CD8-positive, alpha-beta memory T cell (primary cell): ENCODE measurements around the gene KRT5. TPM values are rescaled to one million over a fixed set of nuclear protein-coding genes. Genes with fewer than 3 reads are reported as not detected.

Experiments used
- CTCF ChIA-PET: fragments of 350-600 bp; sonication (Branson Sonifier 250); formaldehyde crosslinking; loops from one replicate; lab custom pipeline; 2021; ENCODE audit warnings: antibody characterized with exemption; lab: Charles Lee
- POLR2A ChIA-PET: fragments of 350-600 bp; sonication (Branson Sonifier 250); formaldehyde crosslinking; loops from one replicate; lab custom pipeline; 2021; ENCODE audit warnings: antibody characterized with exemption; lab: Charles Lee
- DNase-seq, 5 donors: peaks; one replicate each; pipeline versions ENCODE4 v3.0.0 to v3.0.0-alpha.2; 2020 to 2022; ENCODE audit warnings: mixed read lengths in 1 of 5
- H3K27ac ChIP-seq: one replicate; pipeline ENCODE4 v1.7.0; 2013; ENCODE audit warnings: low read depth, mild to moderate bottlenecking, low read length, moderate library complexity
- H3K27me3 ChIP-seq: 2 replicates; pipeline ENCODE4 v1.7.0; 2013; ENCODE audit warnings: low read length, mild to moderate bottlenecking; ENCODE audit not compliant: insufficient read depth, poor library complexity, severe bottlenecking
- H3K36me3 ChIP-seq: 2 replicates; pipeline ENCODE4 v1.7.0; 2013; ENCODE audit warnings: mild to moderate bottlenecking, low read length, moderate library complexity; ENCODE audit not compliant: insufficient read depth
- H3K4me1 ChIP-seq: 2 replicates; pipeline ENCODE4 v1.7.0; 2013; ENCODE audit warnings: mild to moderate bottlenecking, low read length, moderate library complexity; ENCODE audit not compliant: insufficient read depth
- H3K4me3 ChIP-seq: 2 replicates; pipeline ENCODE4 v1.7.0; 2013; ENCODE audit warnings: mild to moderate bottlenecking, low read length
- H3K9me3 ChIP-seq: 2 replicates; pipeline ENCODE4 v1.7.0; 2013; ENCODE audit warnings: mild to moderate bottlenecking, low read length
- H3K27ac Mint-ChIP-seq, 8 donors: one replicate each; pipeline ENCODE4 v1.8.0; 2020 to 2021; ENCODE audit warnings: mixed read lengths in 8 of 8, mild to moderate bottlenecking in 6 of 8, inconsistent platforms in 3 of 8, moderate library complexity in 3 of 8
- H3K27me3 Mint-ChIP-seq, 2 donors: one replicate each; pipeline ENCODE4 v1.8.0; 2020 to 2021; ENCODE audit warnings: mixed read lengths in 2 of 2, mild to moderate bottlenecking in 1 of 2, moderate library complexity in 1 of 2
- H3K36me3 Mint-ChIP-seq, 3 donors: one replicate each; pipeline ENCODE4 v1.8.0; 2020 to 2021; ENCODE audit warnings: mixed read lengths in 3 of 3, inconsistent platforms in 1 of 3, mild to moderate bottlenecking in 1 of 3
- H3K4me1 Mint-ChIP-seq, 3 donors: one replicate each; pipeline ENCODE4 v1.8.0; 2020 to 2021; ENCODE audit warnings: mixed read lengths in 3 of 3, inconsistent platforms in 1 of 3, mild to moderate bottlenecking in 1 of 3
- H3K4me3 Mint-ChIP-seq, 7 donors: one replicate each; pipeline ENCODE4 v1.8.0; 2020 to 2021; ENCODE audit warnings: mixed read lengths in 7 of 7, mild to moderate bottlenecking in 6 of 7, moderate library complexity in 4 of 7, inconsistent platforms in 2 of 7
- H3K9me3 Mint-ChIP-seq, 5 donors: one replicate each; pipeline ENCODE4 v1.8.0; 2020 to 2022; ENCODE audit warnings: mixed read lengths in 5 of 5, mild to moderate bottlenecking in 3 of 5, moderate library complexity in 2 of 5, inconsistent platforms in 1 of 5
- polyA plus RNA-seq: library from polyadenylated mRNA; unstranded; fragments of 300-500 nt; fragmentation: Illumina TruSeq; gene quantifications from one replicate; pipeline ENCODE4 v1.2.3, GENCODE V29; 2021
- total RNA-seq, 2 experiments: library from RNA; stranded (reverse); gene quantifications; one replicate each; pipeline ENCODE4 v1.2.3, GENCODE V29; 2021

The KRT5 gene
- total and polyA plus RNA-seq, 3 experiments from 2014 or later = not detected

- Histone ChIP-seq H3K36me3 (no peaks in the 10 kb centered on the region), H3K4me1 (no peaks in the 10 kb centered on the region), H3K27ac (no peak overlapping the region), H3K27me3 (no peaks in the 10 kb centered on the region), H3K4me3 (no peak overlapping the region), H3K9me3 (no peaks in the 10 kb centered on the region)
- H3K36me3 Mint-ChIP-seq = no peaks in the 10 kb centered on the region
- DNase-seq = no peak
- no peaks in the 10 kb centered on the region for H3K4me1 Mint-ChIP-seq
- ChIA-PET POLR2A (no interaction called here), CTCF (interaction anchor here (1.3 kb wide), 1 partner anchor 10 kb away, joined by 3 read pairs; no protein-coding TSS in a partner anchor)
- H3K27ac Mint-ChIP-seq = no peak overlapping the region
- no peak overlapping the region for H3K4me3 Mint-ChIP-seq
- no peaks in the 10 kb centered on the region for H3K9me3 Mint-ChIP-seq
- peaks cover 8% of the 10 kb centered on the region in 2 donors for H3K27me3 Mint-ChIP-seq
These were observed 14.3 kb upstream of the KRT5 start for GRCh38 chr12:52534482-52534881.

DNA sequence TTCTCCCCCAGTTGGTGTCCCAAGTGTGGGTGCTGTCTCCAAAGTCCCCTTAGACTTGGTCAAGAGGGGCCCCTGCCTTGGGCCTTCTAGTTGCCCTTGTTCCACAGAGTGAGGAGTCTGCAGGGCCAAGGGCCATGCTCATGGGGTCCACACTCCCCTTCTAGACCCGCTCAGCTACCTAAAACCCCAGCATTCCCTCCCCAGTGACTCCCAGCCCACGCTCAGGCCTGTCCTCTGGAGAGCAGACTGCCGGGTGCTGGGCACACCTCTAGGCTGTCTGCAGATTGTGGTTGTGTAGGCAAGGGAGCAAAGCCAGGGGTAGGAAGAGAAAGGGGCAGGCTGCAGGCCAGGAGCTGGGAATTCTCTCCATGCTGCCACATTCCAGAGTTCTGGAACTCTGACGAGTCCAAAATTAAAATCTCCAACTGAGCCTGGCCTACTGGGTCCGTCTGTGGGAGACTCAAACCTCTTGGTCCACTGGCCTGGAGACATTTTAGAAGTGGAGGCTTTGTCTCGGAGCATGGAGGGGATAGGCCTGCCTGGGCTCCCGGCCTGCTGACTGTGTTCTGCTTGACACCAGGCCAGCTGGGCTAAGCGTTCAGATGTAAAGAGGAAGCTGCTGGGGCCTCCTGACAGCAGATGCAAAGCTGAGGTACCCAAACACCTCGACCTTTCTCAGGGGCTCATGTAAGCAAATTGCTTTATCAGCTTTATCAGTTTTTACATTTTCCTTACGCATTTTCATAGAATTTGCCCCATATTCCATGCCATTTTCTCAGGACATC is 13.7 kb upstream of the KRT5 start:
- Mint-ChIP-seq H3K27me3 (peaks cover 6 to 8% of the 10 kb centered on the region in 2 donors), H3K27ac (no peak overlapping the region), H3K36me3 (no peaks in the 10 kb centered on the region), H3K4me1 (no peaks in the 10 kb centered on the region), H3K4me3 (no peak overlapping the region), H3K9me3 (no peaks in the 10 kb centered on the region)
- Histone ChIP-seq H3K4me3 (no peak overlapping the region), H3K9me3 (no peaks in the 10 kb centered on the region), H3K36me3 (no peaks in the 10 kb centered on the region), H3K27me3 (no peaks in the 10 kb centered on the region), H3K4me1 (no peaks in the 10 kb centered on the region), H3K27ac (no peak overlapping the region)
- ChIA-PET POLR2A (no interaction called here), CTCF (interaction anchor here (0.6 to 1.3 kb wide), 2 partner anchors 9 to 10 kb away, joined by 3 read pairs; no protein-coding TSS in a partner anchor)
- DNase-seq = no peak

- H3K4me3 ChIP-seq = no peak overlapping the region
- no peaks in the 10 kb centered on the region for H3K27me3 ChIP-seq
- no peaks in the 10 kb centered on the region for H3K9me3 ChIP-seq
- H3K36me3 ChIP-seq = no peaks in the 10 kb centered on the region
- H3K4me1 ChIP-seq = no peaks in the 10 kb centered on the region
- ChIA-PET POLR2A (no interaction called here), CTCF (no interaction called here)
- Mint-ChIP-seq H3K27ac (no peak overlapping the region), H3K27me3 (peaks cover 6% of the 10 kb centered on the region in 2 donors), H3K36me3 (no peaks in the 10 kb centered on the region), H3K4me1 (no peaks in the 10 kb centered on the region), H3K4me3 (no peak overlapping the region), H3K9me3 (no peaks in the 10 kb centered on the region)
- no peak for DNase-seq
- no peak overlapping the region for H3K27ac ChIP-seq
These were observed 12.4 kb upstream of the KRT5 start for GRCh38 chr12:52532636-52533035.

- Mint-ChIP-seq H3K4me1 (peaks cover 5 to 6% (median 5%) of the 10 kb centered on the region in 3 donors), H3K36me3 (no peaks in the 10 kb centered on the region), H3K27ac (no peak overlapping the region), H3K27me3 (peaks cover 1 to 6% of the 10 kb centered on the region in 2 donors), H3K4me3 (no peak overlapping the region), H3K9me3 (no peaks in the 10 kb centered on the region)
- Histone ChIP-seq H3K9me3 (no peaks in the 10 kb centered on the region), H3K4me1 (peaks cover 7% of the 10 kb centered on the region), H3K27ac (no peak overlapping the region), H3K27me3 (no peaks in the 10 kb centered on the region), H3K4me3 (no peak overlapping the region), H3K36me3 (no peaks in the 10 kb centered on the region)
- ChIA-PET POLR2A (no interaction called here), CTCF (no interaction called here)
- DNase-seq = no peak
These were observed 11.5 kb upstream of the KRT5 start for GRCh38 chr12:52531566-52532300.

DNA sequence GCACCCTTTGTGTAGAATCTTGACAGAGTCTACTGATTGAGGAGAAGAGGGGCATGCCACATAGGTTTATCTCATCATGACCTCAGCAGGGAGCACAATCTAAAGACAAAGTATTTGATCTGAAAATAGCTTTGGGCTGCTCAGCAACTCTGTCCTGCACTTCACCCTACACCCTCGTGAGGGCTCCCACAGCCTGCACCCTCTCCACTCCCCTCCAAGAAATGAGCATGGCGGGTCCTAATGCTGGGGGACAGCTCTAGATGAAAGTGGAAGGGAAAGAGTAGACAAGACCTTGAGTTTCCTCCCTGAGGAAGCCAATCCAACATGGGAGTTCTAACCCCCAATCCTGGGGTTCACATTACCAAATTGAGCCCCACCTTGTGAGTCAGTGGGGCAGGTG is 10.7 kb upstream of the KRT5 start:
- POLR2A ChIA-PET = no interaction called here

DNA sequence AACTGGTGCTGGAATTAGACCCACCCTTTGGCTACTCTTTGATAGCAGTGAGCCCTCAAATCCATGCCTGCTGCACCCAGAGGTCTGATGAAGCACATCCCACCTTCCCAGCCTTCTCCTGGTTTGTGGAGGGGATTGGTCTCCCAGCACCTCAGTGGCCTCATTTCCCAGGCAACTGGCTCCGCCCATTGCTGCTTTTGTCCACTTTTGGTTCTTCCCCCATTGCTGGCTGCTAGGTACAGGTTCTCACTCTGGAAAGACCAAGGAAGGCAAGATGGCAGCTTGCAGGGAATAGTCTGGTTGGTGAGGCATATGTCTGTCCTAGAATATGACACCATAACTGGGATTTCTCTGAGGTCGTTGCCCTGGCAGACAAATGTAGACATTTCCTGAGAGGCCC is 10.2 kb upstream of the KRT5 start:
- H3K36me3 ChIP-seq = no peaks in the 10 kb centered on the region
- no peaks in the 10 kb centered on the region for H3K9me3 ChIP-seq
- H3K27ac Mint-ChIP-seq = peak overlapping the region in 1 of 8 donors; percentile 72
- no peak overlapping the region for H3K4me3 Mint-ChIP-seq
- no peaks in the 10 kb centered on the region for H3K36me3 Mint-ChIP-seq
- peaks cover 17% of the 10 kb centered on the region for H3K4me1 ChIP-seq
- no peak overlapping the region for H3K27ac ChIP-seq
- H3K4me1 Mint-ChIP-seq = peaks cover 9 to 11% (median 11%) of the 10 kb centered on the region in 3 donors
- H3K4me3 ChIP-seq = no peak overlapping the region
- CTCF ChIA-PET = no interaction called here
- no peaks in the 10 kb centered on the region for H3K9me3 Mint-ChIP-seq
- DNase-seq = no peak
- no peaks in the 10 kb centered on the region for H3K27me3 ChIP-seq
- POLR2A ChIA-PET = no interaction called here
- peaks cover 1 to 6% of the 10 kb centered on the region in 2 donors for H3K27me3 Mint-ChIP-seq

More for the DNA sequence above, 10.7 kb upstream of the KRT5 start:
- DNase-seq = no peak
- Mint-ChIP-seq H3K9me3 (no peaks in the 10 kb centered on the region), H3K27ac (no peak overlapping the region), H3K4me3 (no peak overlapping the region), H3K36me3 (no peaks in the 10 kb centered on the region), H3K27me3 (peaks cover 1 to 6% of the 10 kb centered on the region in 2 donors), H3K4me1 (peaks cover 9 to 11% (median 9%) of the 10 kb centered on the region in 3 donors)
- peaks cover 15% of the 10 kb centered on the region for H3K4me1 ChIP-seq
- no peaks in the 10 kb centered on the region for H3K9me3 ChIP-seq
- CTCF ChIA-PET = no interaction called here
- H3K27ac ChIP-seq = no peak overlapping the region
- no peak overlapping the region for H3K4me3 ChIP-seq
- no peaks in the 10 kb centered on the region for H3K27me3 ChIP-seq
- H3K36me3 ChIP-seq = no peaks in the 10 kb centered on the region

DNA sequence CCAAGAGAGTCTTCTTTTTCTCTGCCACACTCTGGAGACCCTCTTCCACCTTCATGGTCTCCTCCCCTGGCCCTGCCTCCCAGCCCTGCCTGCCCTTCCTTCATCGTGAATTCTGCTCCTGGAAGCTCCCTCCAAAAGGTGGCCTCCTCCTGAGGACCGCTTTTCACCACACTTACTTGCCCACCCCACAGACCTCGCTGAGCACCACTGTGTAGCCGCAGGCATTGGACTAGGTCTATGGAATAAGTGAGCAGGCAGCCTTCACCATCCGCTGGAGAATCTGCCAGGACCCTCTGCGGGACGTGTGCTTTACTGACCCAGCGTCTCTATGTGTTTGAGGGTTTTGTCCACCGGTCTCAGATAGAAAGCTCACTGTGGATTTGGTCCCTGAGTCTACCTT is 9.7 kb upstream of the KRT5 start:
- peak overlapping the region in 1 of 8 donors; percentile 72 for H3K27ac Mint-ChIP-seq
- CTCF ChIA-PET = no interaction called here
- no peak overlapping the region for H3K4me3 Mint-ChIP-seq
- peaks cover 9 to 11% (median 11%) of the 10 kb centered on the region in 3 donors for H3K4me1 Mint-ChIP-seq
- H3K27me3 ChIP-seq = no peaks in the 10 kb centered on the region
- no peak for DNase-seq
- H3K4me3 ChIP-seq = no peak overlapping the region
- no peaks in the 10 kb centered on the region for H3K9me3 Mint-ChIP-seq
- H3K36me3 ChIP-seq = no peaks in the 10 kb centered on the region
- H3K4me1 ChIP-seq = peaks cover 17% of the 10 kb centered on the region
- H3K9me3 ChIP-seq = no peaks in the 10 kb centered on the region
- POLR2A ChIA-PET = no interaction called here
- H3K36me3 Mint-ChIP-seq = no peaks in the 10 kb centered on the region
- H3K27me3 Mint-ChIP-seq = peaks cover 1 to 7% of the 10 kb centered on the region in 2 donors
- no peak overlapping the region for H3K27ac ChIP-seq

DNA sequence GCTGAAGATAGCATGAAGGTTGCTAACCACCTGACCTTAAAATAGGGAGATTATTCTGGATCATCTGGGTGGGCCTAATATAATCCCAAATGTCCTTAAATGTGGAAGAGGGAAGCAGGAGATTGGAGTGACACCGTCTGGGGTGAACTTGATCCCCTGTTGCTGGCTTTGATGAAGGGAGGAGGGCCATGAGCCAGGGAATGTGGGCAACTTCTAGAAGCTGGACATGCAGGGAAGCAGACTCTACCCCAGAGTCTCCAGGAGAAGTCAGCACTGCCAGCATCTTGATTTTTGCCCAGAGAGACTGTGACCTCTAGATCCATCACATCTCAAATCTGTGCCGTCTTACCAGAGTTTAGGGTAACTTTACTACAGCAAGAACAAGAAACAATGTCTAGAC is 9.2 kb upstream of the KRT5 start:
- Mint-ChIP-seq H3K27me3 (peaks cover 0 to 8% of the 10 kb centered on the region in 2 donors), H3K36me3 (no peaks in the 10 kb centered on the region), H3K9me3 (no peaks in the 10 kb centered on the region), H3K27ac (no peak overlapping the region), H3K4me1 (peaks cover 9 to 11% (median 11%) of the 10 kb centered on the region in 3 donors), H3K4me3 (no peak overlapping the region)
- no peak overlapping the region for H3K4me3 ChIP-seq
- no peaks in the 10 kb centered on the region for H3K36me3 ChIP-seq
- H3K27me3 ChIP-seq = no peaks in the 10 kb centered on the region
- CTCF ChIA-PET = no interaction called here
- no peak for DNase-seq
- H3K9me3 ChIP-seq = no peaks in the 10 kb centered on the region
- POLR2A ChIA-PET = no interaction called here
- H3K27ac ChIP-seq = no peak overlapping the region
- peaks cover 17% of the 10 kb centered on the region for H3K4me1 ChIP-seq
